ENCODE results near the gene FAM117B.

Gene FAM117B

DNA sequence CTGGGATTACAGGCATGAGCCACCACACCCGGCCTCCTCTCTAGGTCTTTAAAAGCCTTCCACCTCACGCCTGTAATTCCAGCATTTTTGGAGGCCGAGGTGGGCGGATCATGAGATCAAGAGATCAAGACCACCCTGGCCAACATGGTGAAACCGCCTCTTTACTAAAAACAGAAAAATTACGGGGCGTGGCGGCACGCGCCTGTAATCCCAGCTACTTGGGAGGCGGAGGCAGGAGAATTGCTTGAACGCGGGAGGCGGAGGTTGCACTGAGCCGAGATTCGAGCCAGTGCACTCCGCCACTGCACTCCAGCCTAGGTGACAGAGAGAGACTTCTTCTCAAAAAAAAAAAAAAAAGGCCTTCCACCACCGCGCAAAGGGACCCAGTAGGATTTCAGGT lies 1.3 kb upstream of the FAM117B start:
- Histone ChIP-seq H4K20me1 (ENCODE audit: insufficient read depth, low read length) (peaks cover 6% of the 10 kb centered on the region; the same call in 1 of the 2 replicates), H3K36me3 (ENCODE audit: insufficient read depth, low read length) (no peaks in the 10 kb centered on the region), H2AFZ (ENCODE audit: low read depth, low read length) (no peak overlapping the region), H3K27ac (ENCODE audit: low read length) (no peak overlapping the region), H3K79me2 (ENCODE audit: insufficient read depth, low read length) (peaks cover 32% of the 10 kb centered on the region), H3K9me3 (ENCODE audit: insufficient read depth, low read length, severe bottlenecking) (no peaks in the 10 kb centered on the region), H3K4me1 (ENCODE audit: insufficient read depth, low read length) (peaks cover 33% of the 10 kb centered on the region), H3K9ac (ENCODE audit: low read depth, low read length) (no peak overlapping the region), H3K27me3 (ENCODE audit: insufficient read depth, low read length, poor library complexity) (no peaks in the 10 kb centered on the region), H3K4me2 (ENCODE audit: insufficient read depth, low read length) (no peak overlapping the region; the same call in none of the 2 replicates), H3K4me3 (ENCODE audit: low read depth in 1 of 2, low read length in 2 of 2) (no peak overlapping the region)
- ATAC-seq (ENCODE audit: insufficient read depth, low read depth) (no peak), DNase-seq (no peak)
- TF ChIP-seq EZH2 (IDR thresholded peaks at IDR 0.05; ENCODE audit: borderline replicate concordance, low read depth, low read length, severe bottlenecking): no peak
- TF ChIP-seq, protein P1, sequence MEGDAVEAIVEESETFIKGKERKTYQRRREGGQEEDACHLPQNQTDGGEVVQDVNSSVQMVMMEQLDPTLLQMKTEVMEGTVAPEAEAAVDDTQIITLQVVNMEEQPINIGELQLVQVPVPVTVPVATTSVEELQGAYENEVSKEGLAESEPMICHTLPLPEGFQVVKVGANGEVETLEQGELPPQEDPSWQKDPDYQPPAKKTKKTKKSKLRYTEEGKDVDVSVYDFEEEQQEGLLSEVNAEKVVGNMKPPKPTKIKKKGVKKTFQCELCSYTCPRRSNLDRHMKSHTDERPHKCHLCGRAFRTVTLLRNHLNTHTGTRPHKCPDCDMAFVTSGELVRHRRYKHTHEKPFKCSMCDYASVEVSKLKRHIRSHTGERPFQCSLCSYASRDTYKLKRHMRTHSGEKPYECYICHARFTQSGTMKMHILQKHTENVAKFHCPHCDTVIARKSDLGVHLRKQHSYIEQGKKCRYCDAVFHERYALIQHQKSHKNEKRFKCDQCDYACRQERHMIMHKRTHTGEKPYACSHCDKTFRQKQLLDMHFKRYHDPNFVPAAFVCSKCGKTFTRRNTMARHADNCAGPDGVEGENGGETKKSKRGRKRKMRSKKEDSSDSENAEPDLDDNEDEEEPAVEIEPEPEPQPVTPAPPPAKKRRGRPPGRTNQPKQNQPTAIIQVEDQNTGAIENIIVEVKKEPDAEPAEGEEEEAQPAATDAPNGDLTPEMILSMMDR (IDR thresholded peaks at IDR 0.05; ENCODE audit: borderline replicate concordance, extremely low read depth, low read length, poor library complexity, severe bottlenecking): no peak

DNA sequence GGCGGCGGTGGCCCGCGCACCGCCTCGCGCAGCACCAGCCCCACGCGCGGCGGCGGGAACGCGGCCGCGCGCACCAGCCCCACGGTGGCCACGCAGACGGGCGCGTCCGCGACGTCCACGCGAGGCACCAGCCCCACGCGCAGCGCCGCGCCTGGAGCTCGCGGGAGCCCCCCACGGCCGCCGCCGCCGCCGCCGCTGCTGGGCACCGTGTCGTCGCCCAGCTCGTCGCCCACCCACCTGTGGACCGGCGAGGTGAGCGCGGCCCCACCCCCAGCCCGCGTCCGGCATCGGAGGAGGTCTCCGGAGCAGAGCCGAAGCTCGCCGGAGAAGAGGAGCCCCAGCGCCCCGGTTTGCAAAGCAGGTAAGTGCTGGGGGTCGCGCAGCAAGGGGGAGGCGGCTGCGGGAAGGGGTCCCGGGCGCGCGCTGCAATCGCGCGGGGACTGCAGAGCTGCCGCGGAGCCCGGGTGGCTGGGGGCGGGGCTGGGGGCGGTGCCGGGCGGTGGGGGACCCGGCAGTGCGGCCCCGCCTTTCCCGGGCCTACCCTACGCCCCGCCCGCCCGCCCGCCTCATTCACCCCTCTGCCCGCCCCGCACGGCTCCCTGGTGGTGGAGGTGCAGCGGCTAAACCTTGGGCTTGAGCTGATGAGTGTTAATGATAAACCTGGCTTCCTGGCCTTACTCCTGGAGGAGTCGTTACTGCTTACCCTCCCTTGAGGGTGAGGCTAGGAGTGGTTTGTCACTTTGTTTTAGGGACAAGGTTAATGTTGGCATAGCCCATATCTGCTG lies 851 bp downstream of the FAM117B start:
- Histone ChIP-seq H3K4me1 (ENCODE audit: insufficient read depth, low read length) (peaks cover 48% of the 10 kb centered on the region), H3K9ac (ENCODE audit: low read depth, low read length) (peak overlapping the region; percentile 91), H3K9me3 (ENCODE audit: insufficient read depth, low read length, severe bottlenecking) (no peaks in the 10 kb centered on the region), H3K27me3 (ENCODE audit: insufficient read depth, low read length, poor library complexity) (no peaks in the 10 kb centered on the region), H2AFZ (ENCODE audit: low read depth, low read length) (peak overlapping the region; percentile 97), H3K4me2 (ENCODE audit: insufficient read depth, low read length) (peak overlapping the region; percentile 85), H3K79me2 (ENCODE audit: insufficient read depth, low read length) (peaks cover 53% of the 10 kb centered on the region), H3K4me3 (ENCODE audit: low read depth in 1 of 2, low read length in 2 of 2) (peak overlapping the region; percentile 53 to 83; a peak in 3 of 4 replicates), H3K36me3 (ENCODE audit: insufficient read depth, low read length) (no peaks in the 10 kb centered on the region), H4K20me1 (ENCODE audit: insufficient read depth, low read length) (peaks cover 10% of the 10 kb centered on the region; the same call in 1 of the 2 replicates), H3K27ac (ENCODE audit: low read length) (peak overlapping the region; percentile 84)
- DNase-seq (peak; percentile 86), ATAC-seq (ENCODE audit: insufficient read depth, low read depth) (peak; percentile 63)
- TF ChIP-seq, protein P1 (IDR thresholded peaks at IDR 0.05; ENCODE audit: borderline replicate concordance, extremely low read depth, low read length, poor library complexity, severe bottlenecking): no peak
- no peak for TF ChIP-seq EZH2 (IDR thresholded peaks at IDR 0.05; ENCODE audit: borderline replicate concordance, low read depth, low read length, severe bottlenecking)

DNA sequence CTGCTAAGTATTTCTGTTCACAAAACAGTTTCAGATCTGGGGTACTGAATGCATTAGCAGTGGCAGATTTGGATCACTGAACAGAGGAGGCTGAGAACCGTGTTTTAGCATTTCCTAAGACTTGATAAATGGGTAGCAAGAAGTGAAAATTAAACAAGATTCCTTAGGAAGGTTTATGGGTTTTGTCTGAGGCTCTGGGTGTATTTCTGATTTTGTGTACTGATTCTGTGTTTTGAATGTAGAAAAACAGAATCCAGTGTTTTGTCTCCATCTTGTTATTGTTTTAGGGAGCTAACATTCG lies 1.4 kb downstream of the FAM117B start:
- no peaks in the 10 kb centered on the region for H3K9me3 ChIP-seq (ENCODE audit: insufficient read depth, low read length, severe bottlenecking)
- no peaks in the 10 kb centered on the region for H3K36me3 ChIP-seq (ENCODE audit: insufficient read depth, low read length)
- H3K9ac ChIP-seq (ENCODE audit: low read depth, low read length): peak overlapping the region; percentile 91
- no peaks in the 10 kb centered on the region for H3K27me3 ChIP-seq (ENCODE audit: insufficient read depth, low read length, poor library complexity)
- no peak for DNase-seq
- no peak for ATAC-seq (ENCODE audit: insufficient read depth, low read depth)
- H3K27ac ChIP-seq (ENCODE audit: low read length): peak overlapping the region; percentile 84
- H3K79me2 ChIP-seq (ENCODE audit: insufficient read depth, low read length): peaks cover 59% of the 10 kb centered on the region
- H3K4me3 ChIP-seq (ENCODE audit: low read depth in 1 of 2, low read length in 2 of 2): peak overlapping the region; percentile 39 to 83; a peak in 3 of 4 replicates
- H3K4me2 ChIP-seq (ENCODE audit: insufficient read depth, low read length): peak overlapping the region; percentile 85
- TF ChIP-seq, protein P1 (IDR thresholded peaks at IDR 0.05; ENCODE audit: borderline replicate concordance, extremely low read depth, low read length, poor library complexity, severe bottlenecking): no peak
- no peak for TF ChIP-seq EZH2 (IDR thresholded peaks at IDR 0.05; ENCODE audit: borderline replicate concordance, low read depth, low read length, severe bottlenecking)
- H4K20me1 ChIP-seq (ENCODE audit: insufficient read depth, low read length): peaks cover 10% of the 10 kb centered on the region; the same call in 1 of the 2 replicates
- H2AFZ ChIP-seq (ENCODE audit: low read depth, low read length): peak overlapping the region; percentile 80
- H3K4me1 ChIP-seq (ENCODE audit: insufficient read depth, low read length): peaks cover 53% of the 10 kb centered on the region
